GM23338 (cell line): Measurements from ENCODE around the gene SETX. TPM values are rescaled to one million over a fixed set of nuclear protein-coding genes. Genes with fewer than 3 reads are reported as not detected.

Experiments used
- ATAC-seq: fragments of 200-7000 bp; cut with Tn5 transposase; 3 replicates; pipeline ENCODE4 v1.9.1; 2020
- DNase-seq: peaks from one replicate; pipeline ENCODE4 v3.0.0-alpha.2; 2015; ENCODE audit warnings: low spot score
- H2AFZ ChIP-seq: fragments of 200-600 bp; sonication (generic); 2 replicates; pipeline ENCODE4 v1.8.0; 2016; ENCODE audit warnings: antibody characterized with exemption, mild to moderate bottlenecking, moderate library complexity
- H3F3A ChIP-seq: fragments of 200-600 bp; sonication (generic); replicated peaks from 2 replicates; pipeline ENCODE4 v1.8.0; 2017; ENCODE audit warnings: antibody characterized with exemption, mixed run types, low read depth
- H3K27ac ChIP-seq: fragments of 200-600 bp; sonication (generic); 2 replicates; pipeline ENCODE4 v1.6.1; 2016; ENCODE audit warnings: low read depth
- H3K27me3 ChIP-seq: fragments of 200-600 bp; sonication (generic); 2 replicates; pipeline ENCODE4 v1.8.0; 2016; ENCODE audit warnings: mild to moderate bottlenecking, mixed run types, moderate library complexity; ENCODE audit not compliant: insufficient read depth
- H3K36me3 ChIP-seq: fragments of 200-600 bp; sonication (generic); 2 replicates; pipeline ENCODE4 v1.8.0; 2016; ENCODE audit warnings: mild to moderate bottlenecking; ENCODE audit not compliant: insufficient read depth
- H3K4me1 ChIP-seq: fragments of 200-600 bp; sonication (generic); 2 replicates; pipeline ENCODE4 v1.8.0; 2016; ENCODE audit warnings: mild to moderate bottlenecking, moderate library complexity; ENCODE audit not compliant: insufficient read depth
- H3K4me2 ChIP-seq: fragments of 200-600 bp; sonication (generic); 2 replicates; pipeline ENCODE4 v1.7.1; 2017; ENCODE audit warnings: mixed run types
- H3K4me3 ChIP-seq: fragments of 200-600 bp; sonication (generic); 2 replicates; pipeline ENCODE4 v1.6.1; 2016; ENCODE audit warnings: mixed run types
- H3K79me2 ChIP-seq: fragments of 200-600 bp; sonication (generic); replicated peaks from 2 replicates; pipeline ENCODE4 v1.8.0; 2017; ENCODE audit warnings: mild to moderate bottlenecking; ENCODE audit not compliant: insufficient read depth
- H3K9me2 ChIP-seq: fragments of 200-600 bp; sonication (generic); 2 replicates; pipeline ENCODE4 v1.8.0; 2017; ENCODE audit not compliant: insufficient read depth
- H4K20me1 ChIP-seq: fragments of 200-600 bp; sonication (generic); replicated peaks from 2 replicates; pipeline ENCODE4 v1.8.0; 2017; ENCODE audit warnings: mild to moderate bottlenecking; ENCODE audit not compliant: insufficient read depth
- H3K27ac Mint-ChIP-seq: 2 replicates; pipeline ENCODE4 v1.8.0; 2020; ENCODE audit warnings: inconsistent platforms, mild to moderate bottlenecking, moderate library complexity, mixed read lengths
- H3K27me3 Mint-ChIP-seq: 3 replicates; pipeline ENCODE4 v1.8.0; 2022; ENCODE audit warnings: low read depth, mild to moderate bottlenecking, moderate library complexity, mixed read lengths, inconsistent platforms; ENCODE audit not compliant: insufficient read depth, poor library complexity
- H3K36me3 Mint-ChIP-seq: 3 replicates; pipeline ENCODE4 v1.8.0; 2021; ENCODE audit warnings: low read depth, mild to moderate bottlenecking, inconsistent platforms, moderate library complexity, mixed read lengths
- H3K4me1 Mint-ChIP-seq: 3 replicates; pipeline ENCODE4 v1.8.0; 2020; ENCODE audit warnings: mild to moderate bottlenecking, inconsistent platforms, mixed read lengths
- H3K4me3 Mint-ChIP-seq: 3 replicates; pipeline ENCODE4 v1.8.0; 2021; ENCODE audit warnings: moderate library complexity, mild to moderate bottlenecking, inconsistent platforms, mixed read lengths
- H3K9me3 Mint-ChIP-seq: 3 replicates; pipeline ENCODE4 v1.8.0; 2020; ENCODE audit warnings: moderate library complexity, mild to moderate bottlenecking, inconsistent platforms, mixed read lengths
- CTCF ChIP-seq, 2 experiments: fragments of 200-600 bp in 1 of 2; sonication (generic) in 1 of 2; conservative IDR thresholded peaks; 2 replicates each; pipeline versions ENCODE4 v1.5.1 to v1.6.1; 2016 to 2017; ENCODE audit warnings: antibody characterized with exemption in 2 of 2, low read depth in 2 of 2, mild to moderate bottlenecking in 2 of 2, moderate library complexity in 1 of 2
- EZH2phosphoT487 ChIP-seq: fragments of 200-600 bp; sonication (generic); IDR thresholded peaks from one replicate; pipeline ENCODE4 v1.8.1; 2018; ENCODE audit warnings: antibody characterized with exemption; ENCODE audit not compliant: unreplicated experiment
- JUNB ChIP-seq: IDR thresholded peaks from one replicate; pipeline ENCODE4 v1.6.1; 2016; ENCODE audit warnings: antibody characterized with exemption; ENCODE audit not compliant: unreplicated experiment
- REST ChIP-seq: IDR thresholded peaks from one replicate; pipeline ENCODE4 v1.6.1; 2018; ENCODE audit warnings: antibody characterized with exemption; ENCODE audit not compliant: unreplicated experiment
- STAT1 ChIP-seq: IDR thresholded peaks from one replicate; pipeline ENCODE4 v1.6.1; 2016; ENCODE audit warnings: antibody characterized with exemption; ENCODE audit not compliant: unreplicated experiment
- polyA plus RNA-seq: library from polyadenylated mRNA; unstranded; fragments of >200 nt; fragmentation: Nextera tagmentation; extraction: Ambion mirVana; gene quantifications from 2 replicates; pipeline ENCODE4 v1.2.1, GENCODE V29; 2016
- total RNA-seq: library from RNA; depleted of rRNA; stranded (reverse); fragments of >200 nt; shearing (Covaris generic); gene quantifications from 2 replicates; pipeline ENCODE4 v1.2.3, GENCODE V29; 2014
- TF ChIP-seq, protein P1 (sequence below): fragments of 250-450 bp; sonication (Bioruptor Pico); IDR thresholded peaks from 2 replicates; pipeline ENCODE4 v1.5.0; 2020; ENCODE audit warnings: mild to moderate bottlenecking, moderate library complexity

SETX gene
- total and polyA plus RNA-seq, 2 experiments from 2014 or later, result 17.5 to 49.9 TPM

- Mint-ChIP-seq H3K9me3 (no peaks in the 10 kb centered on the region), H3K36me3 (no peaks in the 10 kb centered on the region), H3K4me3 (no peak overlapping the region), H3K4me1 (peaks cover 10% of the 10 kb centered on the region; the same call in 2 of the 3 replicates), H3K27ac (no peak overlapping the region), H3K27me3 (peaks cover 24% of the 10 kb centered on the region)
- Histone ChIP-seq H3K27me3 (no peaks in the 10 kb centered on the region), H3F3A (0 out of 2 replicates have a peak, but pooled peaks cover 4% of the 10 kb centered on the region), H3K4me1 (peaks cover 6% of the 10 kb centered on the region; the same call in 1 of the 2 replicates), H4K20me1 (no peaks in the 10 kb centered on the region), H3K36me3 (no peaks in the 10 kb centered on the region), H3K79me2 (no peaks in the 10 kb centered on the region), H2AFZ (peak overlapping the region; percentile 78), H3K9me2 (no peaks in the 10 kb centered on the region), H3K27ac (no peak overlapping the region), H3K4me2 (no peak overlapping the region), H3K4me3 (no peak overlapping the region)
- peak; percentile 95 for DNase-seq
- TF ChIP-seq STAT1 (no peak), CTCF (conservative IDR thresholded peaks at IDR 0.05; ENCODE audit: low read depth in 2 of 2) (peak; percentile 93 to 100)
- peak; percentile 42 for ATAC-seq
Observed at GRCh38 chr9:132235894-132236661, 118.7 kb downstream of the SETX start.

DNA sequence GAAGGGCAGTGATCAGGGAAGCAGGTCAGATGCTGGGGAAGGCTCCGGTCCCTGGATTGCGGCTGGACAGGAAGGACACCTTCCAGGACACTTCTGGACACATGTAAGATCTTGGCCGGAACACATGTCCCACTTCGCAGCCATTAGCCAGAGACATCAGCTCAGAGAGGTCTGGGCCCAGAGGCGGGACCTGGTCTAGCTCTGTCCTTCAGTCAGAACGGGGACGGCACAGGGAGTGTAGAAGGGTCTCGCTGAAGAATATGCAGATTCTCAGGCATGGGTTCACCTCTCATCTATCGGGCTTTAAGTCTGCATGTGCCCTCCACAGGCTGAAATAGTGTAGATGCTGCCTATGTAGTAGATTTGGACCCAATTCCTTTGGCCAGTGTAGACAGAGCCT, 119.7 kb downstream of the SETX start:
- Histone ChIP-seq H3K79me2 (no peaks in the 10 kb centered on the region), H3K27ac (no peak overlapping the region), H4K20me1 (no peaks in the 10 kb centered on the region), H3K4me1 (peaks cover 3% of the 10 kb centered on the region; the same call in 1 of the 2 replicates), H2AFZ (no peak overlapping the region), H3K9me2 (no peaks in the 10 kb centered on the region), H3K27me3 (no peaks in the 10 kb centered on the region), H3K36me3 (no peaks in the 10 kb centered on the region), H3K4me3 (no peak overlapping the region), H3K4me2 (no peak overlapping the region), H3F3A (0 out of 2 replicates have a peak, but pooled peaks cover 4% of the 10 kb centered on the region)
- no peaks in the 10 kb centered on the region for H3K36me3 Mint-ChIP-seq
- peaks cover 8% of the 10 kb centered on the region; the same call in 2 of the 3 replicates for H3K4me1 Mint-ChIP-seq
- no peak for ATAC-seq
- H3K27ac Mint-ChIP-seq, result no peak overlapping the region
- DNase-seq, result no peak
- TF ChIP-seq, protein P1, sequence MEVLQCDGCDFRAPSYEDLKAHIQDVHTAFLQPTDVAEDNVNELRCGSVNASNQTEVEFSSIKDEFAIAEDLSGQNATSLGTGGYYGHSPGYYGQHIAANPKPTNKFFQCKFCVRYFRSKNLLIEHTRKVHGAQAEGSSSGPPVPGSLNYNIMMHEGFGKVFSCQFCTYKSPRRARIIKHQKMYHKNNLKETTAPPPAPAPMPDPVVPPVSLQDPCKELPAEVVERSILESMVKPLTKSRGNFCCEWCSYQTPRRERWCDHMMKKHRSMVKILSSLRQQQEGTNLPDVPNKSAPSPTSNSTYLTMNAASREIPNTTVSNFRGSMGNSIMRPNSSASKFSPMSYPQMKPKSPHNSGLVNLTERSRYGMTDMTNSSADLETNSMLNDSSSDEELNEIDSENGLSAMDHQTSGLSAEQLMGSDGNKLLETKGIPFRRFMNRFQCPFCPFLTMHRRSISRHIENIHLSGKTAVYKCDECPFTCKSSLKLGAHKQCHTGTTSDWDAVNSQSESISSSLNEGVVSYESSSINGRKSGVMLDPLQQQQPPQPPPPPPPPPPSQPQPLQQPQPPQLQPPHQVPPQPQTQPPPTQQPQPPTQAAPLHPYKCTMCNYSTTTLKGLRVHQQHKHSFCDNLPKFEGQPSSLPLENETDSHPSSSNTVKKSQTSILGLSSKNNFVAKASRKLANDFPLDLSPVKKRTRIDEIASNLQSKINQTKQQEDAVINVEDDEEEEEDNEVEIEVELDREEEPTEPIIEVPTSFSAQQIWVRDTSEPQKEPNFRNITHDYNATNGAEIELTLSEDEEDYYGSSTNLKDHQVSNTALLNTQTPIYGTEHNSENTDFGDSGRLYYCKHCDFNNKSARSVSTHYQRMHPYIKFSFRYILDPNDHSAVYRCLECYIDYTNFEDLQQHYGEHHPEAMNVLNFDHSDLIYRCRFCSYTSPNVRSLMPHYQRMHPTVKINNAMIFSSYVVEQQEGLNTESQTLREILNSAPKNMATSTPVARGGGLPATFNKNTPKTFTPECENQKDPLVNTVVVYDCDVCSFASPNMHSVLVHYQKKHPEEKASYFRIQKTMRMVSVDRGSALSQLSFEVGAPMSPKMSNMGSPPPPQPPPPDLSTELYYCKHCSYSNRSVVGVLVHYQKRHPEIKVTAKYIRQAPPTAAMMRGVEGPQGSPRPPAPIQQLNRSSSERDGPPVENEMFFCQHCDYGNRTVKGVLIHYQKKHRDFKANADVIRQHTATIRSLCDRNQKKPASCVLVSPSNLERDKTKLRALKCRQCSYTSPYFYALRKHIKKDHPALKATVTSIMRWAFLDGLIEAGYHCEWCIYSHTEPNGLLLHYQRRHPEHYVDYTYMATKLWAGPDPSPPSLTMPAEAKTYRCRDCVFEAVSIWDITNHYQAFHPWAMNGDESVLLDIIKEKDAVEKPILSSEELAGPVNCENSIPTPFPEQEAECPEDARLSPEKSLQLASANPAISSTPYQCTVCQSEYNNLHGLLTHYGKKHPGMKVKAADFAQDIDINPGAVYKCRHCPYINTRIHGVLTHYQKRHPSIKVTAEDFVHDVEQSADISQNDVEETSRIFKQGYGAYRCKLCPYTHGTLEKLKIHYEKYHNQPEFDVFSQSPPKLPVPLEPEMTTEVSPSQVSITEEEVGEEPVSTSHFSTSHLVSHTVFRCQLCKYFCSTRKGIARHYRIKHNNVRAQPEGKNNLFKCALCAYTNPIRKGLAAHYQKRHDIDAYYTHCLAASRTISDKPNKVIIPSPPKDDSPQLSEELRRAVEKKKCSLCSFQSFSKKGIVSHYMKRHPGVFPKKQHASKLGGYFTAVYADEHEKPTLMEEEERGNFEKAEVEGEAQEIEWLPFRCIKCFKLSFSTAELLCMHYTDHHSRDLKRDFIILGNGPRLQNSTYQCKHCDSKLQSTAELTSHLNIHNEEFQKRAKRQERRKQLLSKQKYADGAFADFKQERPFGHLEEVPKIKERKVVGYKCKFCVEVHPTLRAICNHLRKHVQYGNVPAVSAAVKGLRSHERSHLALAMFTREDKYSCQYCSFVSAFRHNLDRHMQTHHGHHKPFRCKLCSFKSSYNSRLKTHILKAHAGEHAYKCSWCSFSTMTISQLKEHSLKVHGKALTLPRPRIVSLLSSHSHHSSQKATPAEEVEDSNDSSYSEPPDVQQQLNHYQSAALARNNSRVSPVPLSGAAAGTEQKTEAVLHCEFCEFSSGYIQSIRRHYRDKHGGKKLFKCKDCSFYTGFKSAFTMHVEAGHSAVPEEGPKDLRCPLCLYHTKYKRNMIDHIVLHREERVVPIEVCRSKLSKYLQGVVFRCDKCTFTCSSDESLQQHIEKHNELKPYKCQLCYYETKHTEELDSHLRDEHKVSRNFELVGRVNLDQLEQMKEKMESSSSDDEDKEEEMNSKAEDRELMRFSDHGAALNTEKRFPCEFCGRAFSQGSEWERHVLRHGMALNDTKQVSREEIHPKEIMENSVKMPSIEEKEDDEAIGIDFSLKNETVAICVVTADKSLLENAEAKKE (CRISPR knock-in tag), result no peak
- TF ChIP-seq REST, result no peak
- no peak for TF ChIP-seq JUNB
- no peak for TF ChIP-seq EZH2phosphoT487
- no peak overlapping the region for H3K4me3 Mint-ChIP-seq
- no peaks in the 10 kb centered on the region for H3K9me3 Mint-ChIP-seq
- H3K27me3 Mint-ChIP-seq, result peaks cover 24% of the 10 kb centered on the region
